OCI-LY3 (cell line): Measurements from ENCODE around the gene OR4K17.
"Not testable (repeated sequence)": the region's sequence is repeated elsewhere in the genome, so short reads cannot be mapped to it uniquely, and the experiment has no call there.

Experiments used
- H2AFZ ChIP-seq: fragments of 200-600, 300-600 bp; shearing (Covaris generic); 2 replicates; pipeline ENCODE4 v1.6.0; 2014; ENCODE audit warnings: antibody characterized with exemption, low read depth, low read length
- H3K27ac ChIP-seq: fragments of 200-600, 300-600 bp; sonication (generic); 2 replicates; pipeline ENCODE4 v1.5.1; 2014; ENCODE audit warnings: mild to moderate bottlenecking, low read length, moderate library complexity, mixed read lengths
- H3K27me3 ChIP-seq: fragments of 200-600, 300-600 bp; sonication (generic); 2 replicates; pipeline ENCODE4 v1.6.1; 2014; ENCODE audit warnings: low read depth, low read length, mixed read lengths
- H3K36me3 ChIP-seq: fragments of 200-600, 300-600 bp; sonication (generic); replicated peaks from 2 replicates; pipeline ENCODE3; 2014; ENCODE audit warnings: low read depth, low read length, mixed read lengths
- H3K4me1 ChIP-seq: fragments of 300-600, 200-600 bp; sonication (generic); 2 replicates; pipeline ENCODE4 v1.6.1; 2014; ENCODE audit warnings: low read length, mixed read lengths
- H3K4me2 ChIP-seq: fragments of 200-600, 300-600 bp; sonication (generic); 2 replicates; pipeline ENCODE4 v1.6.1; 2014; ENCODE audit warnings: low read length, mixed read lengths
- H3K4me3 ChIP-seq: fragments of 300-600, 200-600 bp; sonication (generic); 2 replicates; pipeline ENCODE4 v1.5.1; 2014; ENCODE audit warnings: antibody characterized with exemption, mild to moderate bottlenecking, low read length, moderate library complexity
- H3K79me2 ChIP-seq: fragments of 300-600, 200-600 bp; shearing (Covaris generic); 2 replicates; pipeline ENCODE4 v1.6.1; 2014; ENCODE audit warnings: mild to moderate bottlenecking, low read length, mixed read lengths
- H3K9ac ChIP-seq: fragments of 300-600, 200-600 bp; shearing (Covaris generic); 2 replicates; pipeline ENCODE4 v1.6.0; 2014; ENCODE audit warnings: mild to moderate bottlenecking, low read length, moderate library complexity
- H3K9me3 ChIP-seq: fragments of 200-600, 300-600 bp; shearing (Covaris generic); 2 replicates; pipeline ENCODE4 v1.6.1; 2014; ENCODE audit warnings: low read length, mixed read lengths; ENCODE audit not compliant: insufficient read depth
- H4K20me1 ChIP-seq: fragments of 200-600, 300-600 bp; sonication (generic); 2 replicates; pipeline ENCODE4 v1.6.1; 2016; ENCODE audit warnings: low read length, mixed read lengths; ENCODE audit not compliant: insufficient read depth
- EZH2phosphoT487 ChIP-seq: fragments of 200-600 bp; shearing (Covaris generic); IDR thresholded peaks from 2 replicates; pipeline ENCODE4 v1.6.1; 2018; ENCODE audit warnings: antibody characterized with exemption, mixed run types, low read depth
- TF ChIP-seq, protein P1 (sequence below): fragments of 200-600, 300-600 bp; sonication (generic); IDR thresholded peaks from 2 replicates; pipeline ENCODE4 v1.5.1; 2014; ENCODE audit warnings: antibody characterized with exemption, low read length, low read depth

The OR4K17 gene

DNA sequence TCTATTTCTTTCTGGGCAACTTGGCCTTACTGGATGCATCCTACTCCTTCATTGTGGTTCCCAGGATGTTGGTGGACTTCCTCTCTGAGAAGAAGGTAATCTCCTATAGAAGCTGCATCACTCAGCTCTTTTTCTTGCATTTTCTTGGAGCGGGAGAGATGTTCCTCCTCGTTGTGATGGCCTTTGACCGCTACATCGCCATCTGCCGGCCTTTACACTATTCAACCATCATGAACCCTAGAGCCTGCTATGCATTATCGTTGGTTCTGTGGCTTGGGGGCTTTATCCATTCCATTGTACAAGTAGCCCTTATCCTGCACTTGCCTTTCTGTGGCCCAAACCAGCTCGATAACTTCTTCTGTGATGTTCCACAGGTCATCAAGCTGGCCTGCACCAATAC is 33.4 kb downstream of the OR4K17 start:
- Histone ChIP-seq H3K4me2 (no peak overlapping the region), H3K27ac (no peak overlapping the region), H3K9ac (no peak overlapping the region), H3K4me1 (no peaks in the 10 kb centered on the region), H2AFZ (no peak overlapping the region), H4K20me1 (no peaks in the 10 kb centered on the region), H3K79me2 (no peaks in the 10 kb centered on the region), H3K27me3 (no peaks in the 10 kb centered on the region), H3K36me3 (no peaks in the 10 kb centered on the region), H3K4me3 (no peak overlapping the region), H3K9me3 (no peaks in the 10 kb centered on the region)
- no peak for TF ChIP-seq EZH2phosphoT487
- TF ChIP-seq, protein P1, sequence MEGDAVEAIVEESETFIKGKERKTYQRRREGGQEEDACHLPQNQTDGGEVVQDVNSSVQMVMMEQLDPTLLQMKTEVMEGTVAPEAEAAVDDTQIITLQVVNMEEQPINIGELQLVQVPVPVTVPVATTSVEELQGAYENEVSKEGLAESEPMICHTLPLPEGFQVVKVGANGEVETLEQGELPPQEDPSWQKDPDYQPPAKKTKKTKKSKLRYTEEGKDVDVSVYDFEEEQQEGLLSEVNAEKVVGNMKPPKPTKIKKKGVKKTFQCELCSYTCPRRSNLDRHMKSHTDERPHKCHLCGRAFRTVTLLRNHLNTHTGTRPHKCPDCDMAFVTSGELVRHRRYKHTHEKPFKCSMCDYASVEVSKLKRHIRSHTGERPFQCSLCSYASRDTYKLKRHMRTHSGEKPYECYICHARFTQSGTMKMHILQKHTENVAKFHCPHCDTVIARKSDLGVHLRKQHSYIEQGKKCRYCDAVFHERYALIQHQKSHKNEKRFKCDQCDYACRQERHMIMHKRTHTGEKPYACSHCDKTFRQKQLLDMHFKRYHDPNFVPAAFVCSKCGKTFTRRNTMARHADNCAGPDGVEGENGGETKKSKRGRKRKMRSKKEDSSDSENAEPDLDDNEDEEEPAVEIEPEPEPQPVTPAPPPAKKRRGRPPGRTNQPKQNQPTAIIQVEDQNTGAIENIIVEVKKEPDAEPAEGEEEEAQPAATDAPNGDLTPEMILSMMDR: no peak

DNA sequence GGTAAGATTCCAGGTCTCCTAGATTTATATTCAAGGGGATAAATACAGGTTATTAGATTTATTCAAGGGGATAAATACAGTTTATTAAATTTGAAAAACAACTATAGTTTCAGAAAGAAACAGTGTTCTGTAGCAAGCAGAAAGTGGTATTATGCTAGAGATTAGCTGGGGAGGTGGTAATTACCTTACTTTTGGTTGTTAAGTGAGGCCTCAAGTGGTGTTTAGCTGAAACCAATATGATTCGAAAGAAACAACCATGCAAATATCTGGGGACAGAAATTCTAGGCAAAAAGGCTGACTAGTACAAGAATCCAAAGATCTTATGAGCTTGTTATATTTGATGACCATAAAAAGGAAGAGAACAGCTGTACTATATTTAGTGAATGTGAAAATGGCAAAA is 34.3 kb downstream of the OR4K17 start:
- Histone ChIP-seq H3K79me2 (no peaks in the 10 kb centered on the region), H2AFZ (no peak overlapping the region), H3K36me3 (no peaks in the 10 kb centered on the region), H3K9ac (no peak overlapping the region), H3K27ac (no peak overlapping the region), H3K4me1 (no peaks in the 10 kb centered on the region), H3K4me2 (no peak overlapping the region), H3K4me3 (no peak overlapping the region), H4K20me1 (no peaks in the 10 kb centered on the region), H3K27me3 (no peaks in the 10 kb centered on the region), H3K9me3 (0 out of 2 replicates have a peak, but pooled peaks cover 3% of the 10 kb centered on the region)
- TF ChIP-seq, protein P1: no peak
- TF ChIP-seq EZH2phosphoT487: no peak

DNA sequence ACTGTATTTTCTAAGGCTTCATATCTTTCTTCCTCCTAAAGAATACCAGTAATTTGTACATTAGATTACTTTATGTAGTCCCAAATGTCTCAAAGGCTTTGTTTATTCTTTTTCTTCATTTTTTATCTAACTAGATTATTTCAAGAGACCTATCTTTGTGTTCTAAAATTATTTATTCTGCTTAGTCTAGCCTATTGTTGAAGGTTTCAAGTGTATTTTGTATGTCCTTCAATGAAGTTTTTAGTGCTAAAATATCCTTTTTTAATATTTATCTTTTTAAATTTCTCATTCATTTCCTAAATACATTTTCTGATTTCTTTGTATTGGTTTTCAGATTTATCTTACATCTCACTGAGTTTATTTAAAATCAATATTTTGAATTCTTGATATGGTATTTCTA is 53.9 kb downstream of the OR4K17 start:
- Histone ChIP-seq H3K27me3 (no peaks in the 10 kb centered on the region), H3K79me2 (no peaks in the 10 kb centered on the region), H3K4me1 (no peaks in the 10 kb centered on the region), H3K27ac (no peak overlapping the region), H3K4me3 (no peak overlapping the region), H3K9me3 (peaks cover 6% of the 10 kb centered on the region; the same call in 1 of the 2 replicates), H3K4me2 (no peak overlapping the region), H3K36me3 (no peaks in the 10 kb centered on the region), H2AFZ (no peak overlapping the region), H4K20me1 (no peaks in the 10 kb centered on the region), H3K9ac (no peak overlapping the region)
- TF ChIP-seq, protein P1: no peak
- no peak for TF ChIP-seq EZH2phosphoT487

DNA sequence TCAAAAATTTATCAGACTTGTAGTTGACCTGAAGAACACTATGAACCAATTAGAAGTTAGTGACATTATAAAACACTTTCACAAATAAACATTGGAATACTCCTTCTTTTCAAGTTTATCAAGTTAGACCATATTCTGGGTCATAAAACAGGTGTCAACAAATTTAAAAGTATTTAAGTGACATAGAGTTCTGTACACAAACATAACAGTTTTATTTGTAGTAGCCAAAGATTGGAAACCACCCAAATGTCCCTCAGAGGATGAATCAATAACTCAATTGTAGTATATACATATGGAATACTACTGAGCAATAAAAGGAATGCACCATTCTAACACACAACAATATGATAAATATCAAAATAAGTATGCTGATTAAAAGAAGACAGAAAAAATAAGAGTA is 56.6 kb downstream of the OR4K17 start:
- Histone ChIP-seq H3K4me3 (no peak overlapping the region), H3K27ac (no peak overlapping the region), H3K27me3 (no peaks in the 10 kb centered on the region), H3K79me2 (no peaks in the 10 kb centered on the region), H4K20me1 (no peaks in the 10 kb centered on the region), H3K36me3 (no peaks in the 10 kb centered on the region), H3K9ac (no peak overlapping the region), H2AFZ (no peak overlapping the region), H3K9me3 (peaks cover 6% of the 10 kb centered on the region; the same call in 1 of the 2 replicates), H3K4me1 (no peaks in the 10 kb centered on the region), H3K4me2 (no peak overlapping the region)
- no peak for TF ChIP-seq EZH2phosphoT487
- TF ChIP-seq, protein P1: no peak

DNA sequence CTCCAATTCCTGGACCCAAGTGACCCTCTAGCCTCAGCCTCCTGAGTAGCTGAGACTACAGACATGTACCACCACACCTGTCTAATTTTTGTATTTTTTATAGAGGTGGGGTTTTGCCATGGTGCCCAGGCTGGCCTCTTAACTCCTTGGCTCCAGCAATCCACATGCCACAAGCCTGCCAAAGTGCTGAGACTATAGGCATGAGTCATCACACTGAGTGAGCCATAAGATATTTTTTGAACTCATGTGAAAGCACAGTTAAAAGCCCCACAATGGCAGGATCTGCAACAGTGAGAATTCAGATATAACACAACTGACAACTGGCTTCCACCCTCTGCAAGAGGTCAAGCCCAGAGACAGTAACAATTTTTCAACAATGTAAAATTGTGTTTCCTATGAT is 59.3 kb downstream of the OR4K17 start:
- H4K20me1 ChIP-seq, H3K36me3 ChIP-seq, H3K9ac ChIP-seq, H3K4me1 ChIP-seq, H3K4me2 ChIP-seq, H2AFZ ChIP-seq, H3K27me3 ChIP-seq, H3K9me3 ChIP-seq, H3K27ac ChIP-seq, H3K79me2 ChIP-seq, H3K4me3 ChIP-seq: not testable (repeated sequence)
